ACHN (cell line): ENCODE results near the gene STIM1.
"Not testable (repeated sequence)": the region's sequence is repeated elsewhere in the genome, so short reads cannot be mapped to it uniquely, and the experiment has no call there.

ENCODE experiments used
- DNase-seq: peaks from one replicate; pipeline ENCODE4 v3.0.0-alpha.2; 2015
- in situ Hi-C: cut with HindIII; loops from 2 replicates; pipeline ENCODE4 v1.10.0; 2017; ENCODE audit warnings: low sequenced_read_pairs, low pct_ligation_motif_present, low pct_unique_long_range_greater_than_20kb

The STIM1 gene

DNA sequence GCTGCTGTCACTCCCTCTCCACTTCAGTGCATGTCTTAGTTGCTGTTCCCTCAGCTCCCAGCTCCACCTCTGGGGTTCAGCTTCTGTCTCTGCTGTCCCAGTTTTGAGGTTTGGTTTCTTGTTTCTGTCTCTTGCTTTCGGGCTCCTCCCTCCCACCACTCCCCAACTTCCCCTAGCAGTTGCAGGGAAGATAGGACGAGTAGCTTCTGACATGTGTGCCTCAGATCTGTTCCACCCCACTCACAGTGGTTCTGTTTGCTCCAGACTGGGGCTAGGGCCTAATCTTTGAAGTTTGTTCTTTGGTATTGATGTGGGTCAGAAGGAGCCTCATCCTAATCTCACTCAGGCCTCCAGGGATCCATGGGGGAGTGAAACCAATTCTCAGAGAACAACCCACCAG lies 236.6 kb downstream of the STIM1 start:
- in situ Hi-C loops, result no loop called here
- no peak for DNase-seq

DNA sequence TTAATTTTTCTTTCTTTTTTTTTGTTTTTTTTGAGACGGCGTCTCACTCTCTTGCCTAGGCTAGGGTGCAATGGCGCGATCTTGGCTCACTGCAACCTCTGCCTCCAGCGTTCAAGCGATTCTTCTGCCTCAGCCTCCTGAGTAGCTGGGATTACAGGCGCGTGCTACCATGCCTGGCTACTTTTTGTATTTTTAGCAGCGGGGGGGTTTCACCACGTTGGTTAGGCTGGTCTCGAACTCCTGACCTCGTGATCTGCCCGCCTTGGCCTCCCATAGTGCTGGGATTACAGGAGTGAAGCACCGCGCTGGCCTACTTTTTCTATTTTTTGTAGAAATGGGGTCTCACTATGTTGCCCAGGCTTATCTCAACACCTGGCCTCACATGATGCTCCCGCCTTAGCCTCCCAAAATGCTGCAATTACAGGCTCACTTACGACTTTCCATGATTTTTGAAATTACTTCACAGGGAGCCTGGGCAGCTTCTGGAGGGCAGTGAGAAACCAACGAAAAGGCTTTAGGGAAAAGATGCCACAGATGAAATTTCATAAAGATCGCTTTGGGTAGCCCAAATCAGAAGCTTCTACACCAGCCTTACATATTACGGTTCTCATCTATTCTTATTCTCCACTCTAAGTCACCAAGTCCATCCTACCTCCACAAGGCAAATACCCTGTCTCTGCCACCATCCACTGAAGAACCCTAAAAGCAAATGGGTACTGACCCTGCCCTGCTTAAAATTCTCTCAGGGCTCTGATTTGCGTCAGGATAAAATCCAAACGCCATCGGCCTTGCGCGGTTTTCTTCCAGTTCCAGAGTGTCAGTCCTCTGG lies 238.3 kb downstream of the STIM1 start:
- in situ Hi-C loops, result no loop called here
- no peak for DNase-seq

DNA sequence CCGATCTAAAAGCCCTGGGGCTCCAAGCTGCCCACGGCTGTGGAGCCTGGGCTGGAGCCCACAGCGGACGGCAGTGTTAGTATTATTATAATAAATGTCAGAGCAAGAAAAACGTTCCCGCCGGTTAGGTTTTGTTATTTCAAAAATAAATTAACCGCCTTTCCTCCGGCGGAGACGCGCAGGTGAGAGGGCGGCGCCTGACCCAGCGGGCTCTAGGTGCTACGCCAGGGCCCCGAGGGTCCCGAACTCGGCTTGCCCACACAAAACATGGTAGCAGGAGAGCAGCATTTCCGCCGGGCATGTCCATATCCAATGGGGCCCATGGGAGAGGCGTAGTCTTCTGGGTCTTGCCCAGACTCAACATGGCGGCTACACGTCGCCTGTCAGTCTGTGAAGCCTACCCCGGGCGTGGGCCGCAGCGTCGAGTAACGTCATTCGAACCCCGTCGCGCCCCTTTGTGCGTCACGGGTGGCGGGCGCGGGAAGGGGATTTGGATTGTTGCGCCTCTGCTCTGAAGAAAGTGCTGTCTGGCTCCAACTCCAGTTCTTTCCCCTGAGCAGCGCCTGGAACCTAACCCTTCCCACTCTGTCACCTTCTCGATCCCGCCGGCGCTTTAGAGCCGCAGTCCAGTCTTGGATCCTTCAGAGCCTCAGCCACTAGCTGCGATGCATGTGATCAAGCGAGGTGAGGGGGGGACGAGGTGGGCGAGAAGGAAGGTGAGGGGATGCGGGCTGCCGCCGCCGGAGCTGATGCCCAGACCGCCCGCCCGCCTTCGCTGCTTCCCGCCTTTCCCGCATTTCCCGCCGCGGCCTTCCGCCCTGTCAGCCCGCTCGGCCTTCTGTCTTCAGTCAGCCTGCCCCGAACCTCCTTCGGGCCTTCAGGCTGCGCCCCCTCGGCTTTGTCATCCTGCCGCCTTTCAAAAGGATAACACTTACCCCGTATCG lies 239.2 kb downstream of the STIM1 start, which contains the start of gene RRM1:
RRM1 (plus strand) TSS at position 452 of the 944 bp plus-strand sequence; CDS start at position 666, 214 bp downstream.
- DNase-seq, result peak; percentile 95
- in situ Hi-C loops, result no loop called here

DNA sequence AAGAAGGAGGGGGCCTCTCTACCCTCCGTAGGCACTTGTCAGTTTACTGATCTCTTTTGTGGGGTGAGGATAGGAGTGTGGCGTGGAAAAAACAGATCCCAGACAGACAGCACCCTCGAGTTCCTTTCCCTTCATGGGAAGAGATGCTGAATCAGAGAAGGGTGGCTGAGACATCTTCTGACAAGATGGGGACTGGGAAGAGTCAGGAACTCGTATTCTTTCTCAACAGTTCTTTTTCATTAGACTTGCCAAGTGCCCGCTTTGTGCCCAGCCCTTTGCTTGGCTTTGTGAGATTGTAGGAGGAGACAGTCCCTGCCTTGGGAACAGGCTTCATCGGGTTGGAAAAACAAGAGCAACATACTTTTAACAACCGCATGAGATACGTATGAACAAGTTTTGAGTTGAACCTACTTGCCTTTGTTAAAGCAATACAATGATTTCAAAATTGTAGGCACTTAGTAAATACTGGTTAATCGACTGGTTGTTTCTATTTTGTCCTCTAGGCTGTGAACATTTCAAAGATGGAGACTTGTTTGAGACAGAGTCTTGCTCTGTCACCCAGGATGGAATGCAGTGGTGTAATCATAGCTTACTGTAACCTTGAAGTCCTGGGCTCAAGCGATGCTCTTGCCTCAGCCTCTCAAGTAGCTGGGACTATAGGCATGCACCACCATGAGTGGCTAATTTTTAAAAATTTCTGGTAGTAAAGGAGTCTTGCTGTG lies 240.2 kb downstream of the STIM1 start:
- peak; percentile 20 for DNase-seq
- in situ Hi-C loops, result no loop called here

DNA sequence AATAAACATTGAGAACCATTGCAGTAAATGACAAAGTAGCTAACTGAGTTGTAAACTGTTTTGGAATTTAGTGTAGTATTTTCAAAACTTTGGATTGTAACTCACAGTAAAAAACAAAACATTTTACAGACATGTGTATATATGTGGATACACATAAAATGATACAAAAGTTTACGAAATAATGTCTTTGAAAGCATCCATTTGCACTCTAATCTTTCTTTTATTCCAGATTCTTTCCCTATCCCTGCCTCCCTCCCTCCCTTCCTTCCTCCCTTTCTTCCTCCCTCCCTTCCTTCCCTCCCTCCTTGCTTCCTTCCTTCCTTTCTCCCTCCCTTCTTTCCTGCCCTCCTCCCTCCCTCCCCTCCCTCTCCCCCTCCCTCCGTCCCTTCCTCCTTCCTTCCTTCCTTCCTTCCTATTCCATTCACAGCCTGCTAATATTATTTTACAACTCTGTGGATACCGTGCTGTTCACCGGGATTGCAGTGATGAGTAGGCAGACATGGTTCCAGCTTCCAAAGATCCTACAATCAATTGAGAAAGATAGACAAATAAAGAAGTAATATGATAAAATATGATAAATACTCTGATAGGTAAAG lies 242.7 kb downstream of the STIM1 start:
- in situ Hi-C loops, result no loop called here
- no peak for DNase-seq

DNA sequence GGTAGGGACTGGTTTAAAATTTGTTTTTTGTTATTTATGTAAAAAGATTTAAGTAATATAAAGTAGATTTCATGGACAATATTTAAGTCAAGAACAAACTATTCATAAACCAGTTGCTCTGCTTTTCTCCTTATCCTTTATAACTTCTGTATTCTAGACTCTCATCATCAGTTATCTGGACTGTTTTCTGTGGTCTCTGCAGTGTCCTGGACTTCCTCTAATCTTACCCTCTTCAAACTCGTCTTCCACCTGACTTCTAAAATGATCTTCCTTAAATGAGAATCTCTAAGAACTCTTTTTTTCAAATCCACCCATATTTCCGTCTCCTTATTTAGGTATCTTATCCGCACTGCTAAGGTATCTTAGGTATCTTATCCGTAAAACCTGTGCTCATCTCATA lies 247.2 kb downstream of the STIM1 start:
- DNase-seq, result no peak
- in situ Hi-C loops, result no loop called here

DNA sequence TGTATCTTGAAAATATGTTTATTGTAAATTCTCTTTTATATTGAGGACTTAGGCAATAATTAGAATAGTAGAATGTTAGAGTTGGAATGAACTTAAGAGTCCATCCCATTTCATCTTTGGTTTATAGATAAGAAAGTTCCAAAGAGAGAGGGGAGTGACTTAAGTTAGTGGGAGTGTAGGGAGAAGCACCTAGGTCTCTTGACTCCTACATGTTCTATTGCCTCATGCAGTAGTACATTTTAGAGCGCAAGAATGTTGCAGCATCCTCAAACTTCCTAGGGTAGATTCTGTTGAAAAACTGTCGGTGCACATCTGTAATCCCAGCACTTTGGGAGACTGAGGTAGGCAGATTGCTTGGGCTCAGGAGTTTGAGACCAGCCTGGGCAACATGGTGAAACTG lies 247.8 kb downstream of the STIM1 start:
- DNase-seq, result no peak
- in situ Hi-C loops, result no loop called here

DNA sequence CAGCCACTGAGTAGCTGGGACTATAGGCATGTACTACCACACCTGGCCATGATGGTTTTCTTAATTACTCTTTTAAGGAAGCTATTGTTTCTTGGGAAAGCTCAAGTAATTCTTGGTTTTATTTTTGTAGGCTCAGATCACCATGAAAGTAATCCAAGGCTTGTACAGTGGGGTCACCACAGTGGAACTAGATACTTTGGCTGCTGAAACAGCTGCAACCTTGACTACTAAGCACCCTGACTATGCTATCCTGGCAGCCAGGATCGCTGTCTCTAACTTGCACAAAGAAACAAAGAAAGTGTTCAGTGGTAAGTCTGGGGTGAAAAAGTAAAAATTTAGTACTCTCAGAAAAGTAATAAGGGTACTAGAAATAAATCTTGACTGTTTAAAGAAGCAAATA lies 250.5 kb downstream of the STIM1 start:
- in situ Hi-C loops, result no loop called here
- DNase-seq, result no peak

DNA sequence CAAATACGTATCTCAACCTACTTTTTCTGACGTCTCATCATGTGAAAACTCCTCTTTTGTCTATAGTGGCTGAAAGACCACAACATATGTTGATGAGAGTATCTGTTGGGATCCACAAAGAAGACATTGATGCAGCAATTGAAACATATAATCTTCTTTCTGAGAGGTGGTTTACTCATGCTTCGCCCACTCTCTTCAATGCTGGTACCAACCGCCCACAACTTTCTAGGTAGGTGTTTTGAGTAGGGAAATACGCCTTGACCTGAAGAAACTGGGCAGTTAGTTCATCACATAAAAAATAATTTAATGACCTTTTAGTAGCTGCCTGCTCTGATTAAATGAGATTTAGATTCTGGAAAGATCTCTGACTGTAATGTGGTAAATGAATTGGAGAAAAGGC lies 256.4 kb downstream of the STIM1 start:
- in situ Hi-C loops, result no loop called here
- no peak for DNase-seq

DNA sequence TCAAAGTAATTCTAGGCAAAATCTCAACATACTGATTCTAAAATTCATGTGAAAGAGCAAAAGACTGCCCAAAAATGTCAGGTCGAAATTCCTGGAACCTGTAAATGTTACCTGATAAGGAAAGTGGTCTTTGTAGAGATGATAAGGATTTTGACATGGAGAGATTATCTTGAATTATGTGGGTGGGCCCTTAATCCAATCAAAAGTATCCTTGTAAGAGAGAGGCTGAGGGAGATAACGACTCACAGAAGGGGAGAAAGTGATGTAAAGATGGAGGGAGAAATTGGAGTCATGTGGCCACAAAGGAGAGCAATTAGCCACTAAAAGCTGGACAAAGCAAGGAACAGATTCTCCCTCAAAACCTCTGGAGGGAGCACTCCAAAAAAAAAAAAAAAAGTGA lies 259.7 kb downstream of the STIM1 start:
- in situ Hi-C loops, result no loop called here
- DNase-seq, result no peak

DNA sequence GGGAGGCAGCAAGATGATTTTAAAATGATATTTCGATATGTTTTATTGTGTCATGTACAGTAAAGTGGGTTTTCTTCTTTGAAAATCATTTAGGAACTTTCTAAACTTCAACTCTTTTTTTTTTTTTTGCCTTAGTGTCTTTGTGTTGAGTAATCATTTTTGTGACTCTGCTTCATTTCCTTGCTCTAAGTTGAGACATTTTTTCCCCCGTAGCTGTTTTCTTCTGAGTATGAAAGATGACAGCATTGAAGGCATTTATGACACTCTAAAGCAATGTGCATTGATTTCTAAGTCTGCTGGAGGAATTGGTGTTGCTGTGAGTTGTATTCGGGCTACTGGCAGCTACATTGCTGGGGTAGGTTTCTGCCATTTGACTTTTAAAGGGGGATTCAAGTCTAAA lies 262.6 kb downstream of the STIM1 start:
- in situ Hi-C loops, result no loop called here
- no peak for DNase-seq

DNA sequence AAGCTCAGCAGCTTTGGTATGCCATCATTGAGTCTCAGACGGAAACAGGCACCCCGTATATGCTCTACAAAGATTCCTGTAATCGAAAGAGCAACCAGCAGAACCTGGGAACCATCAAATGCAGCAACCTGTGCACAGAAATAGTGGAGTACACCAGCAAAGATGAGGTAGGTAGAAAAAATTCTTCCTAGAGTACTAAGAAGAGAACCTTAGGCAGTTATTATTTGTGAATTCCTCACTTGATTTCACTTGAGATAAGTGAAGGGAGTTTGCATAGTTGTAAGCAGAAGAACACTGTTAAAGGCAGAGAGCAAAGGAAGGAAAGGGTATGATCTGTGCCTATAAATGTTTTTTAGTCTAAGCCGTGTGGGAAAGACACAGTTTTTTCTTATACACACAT lies 267.8 kb downstream of the STIM1 start:
- no peak for DNase-seq
- in situ Hi-C loops, result no loop called here

DNA sequence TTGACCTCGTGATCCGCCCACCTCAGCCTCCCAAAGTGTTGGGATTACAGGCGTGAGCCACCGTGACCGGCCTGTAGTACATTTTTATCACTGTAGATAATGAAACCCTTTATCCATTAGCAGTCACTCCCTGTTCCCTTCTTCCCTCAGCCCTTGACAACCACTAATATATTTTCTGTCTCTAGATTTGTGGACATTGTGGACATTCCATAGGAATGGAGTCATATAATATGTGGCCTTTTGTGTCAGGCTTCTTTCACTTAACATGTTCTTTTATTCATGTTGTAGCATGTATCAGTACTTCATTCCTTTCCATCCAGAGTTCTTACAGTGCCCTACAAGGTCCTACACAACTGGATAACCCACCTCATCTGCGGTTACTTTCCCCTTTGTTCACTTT lies 269.7 kb downstream of the STIM1 start:
- in situ Hi-C loops, result no loop called here
- no peak for DNase-seq

DNA sequence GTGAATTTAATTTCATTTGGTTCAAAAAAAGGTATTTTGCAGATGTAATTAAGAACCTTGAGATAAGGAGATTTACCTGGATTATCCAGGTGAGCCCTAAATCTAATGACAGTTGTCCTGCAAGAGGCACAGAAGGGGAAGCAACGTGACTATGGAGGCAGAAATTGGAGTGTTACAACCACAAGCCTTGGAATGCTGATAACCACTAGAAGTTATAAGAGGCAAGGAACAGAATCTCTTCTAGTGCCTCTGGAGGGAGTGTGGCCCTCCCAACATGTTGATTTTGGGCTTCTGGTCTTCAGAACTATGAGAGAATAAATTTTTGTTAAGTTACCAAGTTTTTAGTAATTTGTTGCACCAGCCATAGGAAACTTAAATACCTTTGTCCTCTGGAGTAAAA lies 271.9 kb downstream of the STIM1 start:
- in situ Hi-C loops, result no loop called here
- no peak for DNase-seq

DNA sequence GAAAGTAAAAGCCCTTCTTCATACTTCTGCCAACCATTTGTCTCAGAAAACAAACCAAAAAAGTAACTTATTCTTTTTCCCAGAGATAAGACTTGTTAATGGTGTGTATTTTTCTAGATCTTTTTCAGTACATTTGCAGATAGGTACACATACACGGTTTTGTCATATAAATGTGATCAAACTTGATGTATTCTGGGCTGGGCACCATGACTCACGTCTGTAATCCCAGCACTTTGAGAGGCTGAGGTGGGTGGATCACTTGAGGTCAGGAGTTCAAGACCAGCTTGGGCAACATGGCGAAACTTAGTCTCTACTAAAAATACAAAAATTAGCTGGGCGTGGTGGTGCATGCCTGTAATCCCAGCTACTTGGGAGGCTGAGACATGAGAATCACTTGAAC lies 274.8 kb downstream of the STIM1 start:
- DNase-seq, in situ Hi-C loops: not testable (repeated sequence)

DNA sequence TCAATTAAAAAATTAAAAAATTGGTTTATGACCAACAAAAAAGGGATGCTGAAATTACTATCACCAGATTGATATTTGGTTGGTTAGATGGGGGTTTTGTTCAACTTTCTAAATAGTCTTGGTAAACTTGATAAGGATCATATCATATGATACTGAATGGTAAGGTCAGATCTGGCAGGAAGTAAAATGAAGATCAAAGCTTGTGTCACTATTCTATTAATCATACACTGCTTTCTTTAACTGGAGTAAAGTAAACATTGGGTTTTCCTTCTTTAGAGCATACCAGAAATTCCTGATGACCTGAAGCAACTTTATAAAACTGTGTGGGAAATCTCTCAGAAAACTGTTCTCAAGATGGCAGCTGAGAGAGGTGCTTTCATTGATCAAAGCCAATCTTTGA lies 279.3 kb downstream of the STIM1 start:
- in situ Hi-C loops, result no loop called here
- DNase-seq, result peak; percentile 59

DNA sequence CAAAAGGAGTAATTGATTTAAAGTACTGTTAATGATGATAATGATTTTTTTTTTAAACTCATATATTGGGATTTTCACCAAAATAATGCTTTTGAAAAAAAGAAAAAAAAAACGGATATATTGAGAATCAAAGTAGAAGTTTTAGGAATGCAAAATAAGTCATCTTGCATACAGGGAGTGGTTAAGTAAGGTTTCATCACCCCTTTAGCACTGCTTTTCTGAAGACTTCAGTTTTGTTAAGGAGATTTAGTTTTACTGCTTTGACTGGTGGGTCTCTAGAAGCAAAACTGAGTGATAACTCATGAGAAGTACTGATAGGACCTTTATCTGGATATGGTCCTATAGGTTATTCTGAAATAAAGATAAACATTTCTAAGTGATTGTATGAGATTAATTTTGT lies 283.0 kb downstream of the STIM1 start:
- DNase-seq, result no peak
- in situ Hi-C loops, result no loop called here

DNA sequence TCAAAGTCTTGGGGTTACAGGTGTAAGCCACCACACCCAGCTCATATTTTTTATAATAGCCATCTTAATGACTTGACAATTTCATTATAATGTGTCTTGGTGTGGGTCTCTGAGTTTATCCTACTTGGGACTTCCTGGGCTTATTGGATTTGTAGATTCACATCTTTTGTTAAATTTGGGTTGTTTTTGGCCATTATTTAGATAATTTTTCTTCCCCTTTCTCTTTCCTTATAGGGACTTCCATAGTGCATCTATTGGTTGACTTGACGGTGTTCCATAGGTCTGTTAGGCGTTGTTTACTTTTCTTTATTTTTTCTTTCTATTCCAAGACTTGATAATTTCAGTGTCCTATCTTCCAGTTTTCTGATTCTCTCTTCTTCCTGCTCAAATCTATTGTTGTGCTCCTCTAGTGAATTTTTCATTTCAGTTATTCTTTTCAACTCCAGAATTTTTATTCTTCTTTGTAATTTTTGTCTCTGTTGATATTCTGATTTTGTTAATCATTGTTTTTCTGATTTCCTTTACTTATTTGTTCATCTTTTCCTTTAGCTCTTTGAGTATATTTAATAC lies 284.7 kb downstream of the STIM1 start:
- in situ Hi-C loops, result no loop called here
- no peak for DNase-seq
